Breast epithelium (tissue), 4 donors: ENCODE results near the gene SIK3. TPM values are rescaled to one million over a fixed set of nuclear protein-coding genes. Genes with fewer than 3 reads are reported as not detected.

Experiments used
- DNase-seq, 2 donors: peaks; one replicate each; pipeline ENCODE4 v3.0.0-alpha.2; 2019; ENCODE audit warnings: low spot score in 2 of 2
- H3K27ac ChIP-seq, 2 donors: fragments of 200-600 bp; sonication (generic) in 1 of 2; one replicate each; pipeline ENCODE4 v1.5.1; 2016 to 2019; ENCODE audit warnings: mild to moderate bottlenecking in 1 of 2
- H3K27me3 ChIP-seq, 2 donors: fragments of 200-600 bp; sonication (generic) in 1 of 2; one replicate each; pipeline versions ENCODE4 v1.5.1 to v1.6.0; 2017 to 2019; ENCODE audit warnings: control low read depth in 1 of 2, mild to moderate bottlenecking in 1 of 2
- H3K36me3 ChIP-seq: fragments of 200-600 bp; one replicate; pipeline ENCODE4 v1.5.1; 2019
- H3K4me1 ChIP-seq, 2 donors: fragments of 200-600 bp; sonication (generic); one replicate each; pipeline ENCODE4 v1.5.1; 2016 to 2019; ENCODE audit warnings: control low read depth in 1 of 2
- H3K4me3 ChIP-seq, 3 donors: fragments of 200-600 bp; sonication (generic); 1 replicate in 2 of 3; 2 replicates in 1 of 3; pipeline ENCODE4 v1.5.1; 2016 to 2019; ENCODE audit warnings: mild to moderate bottlenecking in 3 of 3, moderate library complexity in 2 of 3
- H3K9me3 ChIP-seq, 2 donors: fragments of 200-600 bp; sonication (generic) in 1 of 2; one replicate each; pipeline ENCODE4 v1.5.1; 2016 to 2019; ENCODE audit warnings: control low read depth in 1 of 2
- POLR2A ChIP-seq: fragments of 450-650 bp; IDR thresholded peaks from one replicate; pipeline ENCODE4 v1.6.1; 2016; ENCODE audit warnings: antibody characterized with exemption, mild to moderate bottlenecking, moderate library complexity
- POLR2AphosphoS5 ChIP-seq, 3 donors: sonication (generic); formaldehyde crosslinking; IDR thresholded peaks; one replicate each; pipeline ENCODE4 v1.6.1; 2017; ENCODE audit warnings: antibody characterized with exemption in 3 of 3
- intact Hi-C: fragments of 100-400 bp; cut with DNase I; formaldehyde crosslinking; loops from one replicate; pipeline ENCODE4 v1.15.1; 2023; ENCODE audit warnings: low total_unique reads
- total RNA-seq, 3 donors: library from RNA; depleted of rRNA; stranded (reverse); fragments of >200 nt; gene quantifications; one replicate each; pipeline ENCODE4 v1.1.0, GENCODE V29; 2016
- TF ChIP-seq, protein P1 (sequence below), 3 donors: fragments of 450-650 bp; IDR thresholded peaks; one replicate each; pipeline ENCODE4 v1.5.1; 2016 to 2017; ENCODE audit warnings: antibody characterized with exemption in 3 of 3, mild to moderate bottlenecking in 3 of 3, moderate library complexity in 3 of 3

SIK3 gene
- total RNA-seq, 3 donors from 2014 or later = 26.9 to 110 (median 57.0) TPM

DNA sequence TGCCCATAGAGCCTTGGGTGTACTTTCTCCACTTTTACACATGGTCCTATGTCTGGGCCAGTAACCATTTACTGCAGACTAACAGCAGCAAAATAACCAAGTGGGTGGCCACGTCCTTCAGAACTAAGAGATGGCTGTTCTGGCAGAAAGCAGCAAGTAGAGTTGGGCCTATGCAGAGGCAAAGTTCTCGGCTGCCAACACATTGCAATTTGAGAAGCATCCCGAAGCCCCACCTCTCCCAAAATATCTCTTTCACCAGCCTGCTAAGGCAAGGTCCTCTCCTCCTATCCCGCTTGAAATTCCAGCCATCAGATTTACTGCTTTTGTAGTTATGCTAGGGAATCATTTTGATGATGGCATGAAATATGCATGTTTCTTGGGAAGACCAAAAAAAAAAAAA lies 142.3 kb downstream of the SIK3 start:
- H3K27me3 ChIP-seq = no peaks in the 10 kb centered on the region
- intact Hi-C loops = no loop called here
- TF ChIP-seq, protein P1, sequence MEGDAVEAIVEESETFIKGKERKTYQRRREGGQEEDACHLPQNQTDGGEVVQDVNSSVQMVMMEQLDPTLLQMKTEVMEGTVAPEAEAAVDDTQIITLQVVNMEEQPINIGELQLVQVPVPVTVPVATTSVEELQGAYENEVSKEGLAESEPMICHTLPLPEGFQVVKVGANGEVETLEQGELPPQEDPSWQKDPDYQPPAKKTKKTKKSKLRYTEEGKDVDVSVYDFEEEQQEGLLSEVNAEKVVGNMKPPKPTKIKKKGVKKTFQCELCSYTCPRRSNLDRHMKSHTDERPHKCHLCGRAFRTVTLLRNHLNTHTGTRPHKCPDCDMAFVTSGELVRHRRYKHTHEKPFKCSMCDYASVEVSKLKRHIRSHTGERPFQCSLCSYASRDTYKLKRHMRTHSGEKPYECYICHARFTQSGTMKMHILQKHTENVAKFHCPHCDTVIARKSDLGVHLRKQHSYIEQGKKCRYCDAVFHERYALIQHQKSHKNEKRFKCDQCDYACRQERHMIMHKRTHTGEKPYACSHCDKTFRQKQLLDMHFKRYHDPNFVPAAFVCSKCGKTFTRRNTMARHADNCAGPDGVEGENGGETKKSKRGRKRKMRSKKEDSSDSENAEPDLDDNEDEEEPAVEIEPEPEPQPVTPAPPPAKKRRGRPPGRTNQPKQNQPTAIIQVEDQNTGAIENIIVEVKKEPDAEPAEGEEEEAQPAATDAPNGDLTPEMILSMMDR (IDR thresholded peaks at IDR 0.05) = no peak
- TF ChIP-seq POLR2AphosphoS5 (IDR thresholded peaks at IDR 0.05) (no peak), POLR2A (no peak)
- H3K4me3 ChIP-seq = no peak overlapping the region
- H3K27ac ChIP-seq = no peak overlapping the region
- H3K9me3 ChIP-seq = no peaks in the 10 kb centered on the region
- peaks cover 1 to 4% of the 10 kb centered on the region in 2 donors for H3K4me1 ChIP-seq
- H3K36me3 ChIP-seq = no peaks in the 10 kb centered on the region
- DNase-seq = no peak

GRCh38 chr11:116955548-116955947 lies 142.7 kb downstream of the SIK3 start:
- TF ChIP-seq POLR2AphosphoS5 (IDR thresholded peaks at IDR 0.05) (no peak), POLR2A (no peak)
- TF ChIP-seq, protein P1 (IDR thresholded peaks at IDR 0.05) = no peak
- Histone ChIP-seq H3K4me1 (peaks cover 0 to under 1% of the 10 kb centered on the region in 2 donors), H3K4me3 (no peak overlapping the region), H3K36me3 (no peaks in the 10 kb centered on the region), H3K27ac (no peak overlapping the region), H3K27me3 (no peaks in the 10 kb centered on the region), H3K9me3 (no peaks in the 10 kb centered on the region)
- intact Hi-C loops = no loop called here
- no peak for DNase-seq

DNA sequence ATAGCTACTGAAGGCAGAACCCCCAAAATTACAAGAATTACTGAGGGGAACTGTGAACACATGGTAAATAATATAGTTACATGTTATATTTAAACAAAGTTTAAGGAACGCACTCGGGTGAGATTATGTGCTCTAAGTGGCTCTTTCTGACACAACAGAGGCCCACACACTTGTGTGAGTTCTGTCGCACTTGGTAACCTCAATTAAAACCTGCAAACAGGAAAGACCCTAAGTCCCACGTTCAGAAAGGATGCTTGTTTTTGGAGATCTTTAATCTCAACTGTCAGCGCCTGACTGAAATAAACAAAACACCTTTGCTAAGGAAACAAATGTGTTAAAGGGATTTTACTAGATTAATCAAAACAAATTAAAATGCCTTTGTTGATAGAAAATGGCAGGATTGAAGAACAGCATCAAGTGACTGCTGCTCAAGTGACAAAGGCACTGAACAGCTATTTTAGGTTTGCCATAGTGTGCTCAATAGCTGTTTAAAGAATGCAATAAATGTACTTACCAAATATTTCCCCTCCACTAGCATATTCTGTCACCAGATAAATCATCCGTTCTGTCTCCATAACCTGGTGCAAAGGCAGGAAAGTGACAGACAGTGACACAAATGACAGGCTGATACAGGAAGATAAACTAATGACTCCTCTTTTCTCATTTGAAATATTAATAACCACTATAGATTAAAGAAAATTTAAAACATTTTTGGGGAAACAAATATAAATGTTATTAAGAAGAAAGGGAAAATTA lies 144.5 kb downstream of the SIK3 start:
- Histone ChIP-seq H3K9me3 (no peaks in the 10 kb centered on the region), H3K27ac (no peak overlapping the region), H3K4me3 (no peak overlapping the region), H3K27me3 (no peaks in the 10 kb centered on the region), H3K36me3 (no peaks in the 10 kb centered on the region), H3K4me1 (no peaks in the 10 kb centered on the region)
- TF ChIP-seq, protein P1 (IDR thresholded peaks at IDR 0.05) = no peak
- no peak for TF ChIP-seq POLR2AphosphoS5 (IDR thresholded peaks at IDR 0.05)
- TF ChIP-seq POLR2A = no peak
- intact Hi-C loops = no loop called here
- DNase-seq = no peak

- no peak overlapping the region for H3K4me3 ChIP-seq
- TF ChIP-seq POLR2A (no peak), POLR2AphosphoS5 (IDR thresholded peaks at IDR 0.05) (no peak)
- TF ChIP-seq, protein P1 (IDR thresholded peaks at IDR 0.05) = no peak
- no peaks in the 10 kb centered on the region for H3K27me3 ChIP-seq
- no peak overlapping the region for H3K27ac ChIP-seq
- no peaks in the 10 kb centered on the region for H3K4me1 ChIP-seq
- H3K9me3 ChIP-seq = no peaks in the 10 kb centered on the region
- no peak for DNase-seq
- no peaks in the 10 kb centered on the region for H3K36me3 ChIP-seq
- intact Hi-C loops = no loop called here
Observed at GRCh38 chr11:116951762-116952161, 146.5 kb downstream of the SIK3 start.

DNA sequence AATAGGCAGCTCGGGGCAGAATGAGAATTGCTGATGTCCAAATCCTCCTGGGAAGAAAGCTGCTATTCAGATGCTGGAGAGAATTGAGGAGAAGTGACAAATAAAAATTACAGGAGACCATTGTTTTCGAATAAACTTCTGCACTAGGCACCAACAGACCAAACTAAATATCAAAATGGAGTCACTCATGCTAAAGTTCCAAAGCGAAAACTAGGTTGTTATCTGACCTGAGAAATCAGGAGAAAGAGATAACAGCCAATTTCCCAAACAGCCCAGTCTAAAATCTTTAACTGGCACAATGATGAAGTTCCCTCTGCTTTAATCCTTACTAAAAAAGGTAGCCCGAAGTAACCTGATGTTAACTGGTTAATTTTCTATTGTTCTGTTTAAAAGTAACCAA lies 148.0 kb downstream of the SIK3 start:
- intact Hi-C loops = no loop called here
- H3K36me3 ChIP-seq = no peaks in the 10 kb centered on the region
- H3K4me3 ChIP-seq = no peak overlapping the region
- H3K27me3 ChIP-seq = no peaks in the 10 kb centered on the region
- H3K4me1 ChIP-seq = no peaks in the 10 kb centered on the region
- DNase-seq = no peak
- no peaks in the 10 kb centered on the region for H3K9me3 ChIP-seq
- H3K27ac ChIP-seq = no peak overlapping the region
- TF ChIP-seq, protein P1 (IDR thresholded peaks at IDR 0.05) = no peak
- TF ChIP-seq POLR2AphosphoS5 (IDR thresholded peaks at IDR 0.05) (no peak), POLR2A (no peak)
